SK-N-SH (cell line): ENCODE data around the gene CAP2.

Experiments
- CTCF ChIP-seq: fragments of 200-600 bp; sonication (generic); IDR thresholded peaks from 2 replicates; pipeline ENCODE4 v1.6.1; 2017; ENCODE audit warnings: antibody characterized with exemption, mild to moderate bottlenecking, moderate library complexity
- GATA2 ChIP-seq: sonication (generic); formaldehyde crosslinking; IDR thresholded peaks from 2 replicates; pipeline ENCODE4 v1.5.0; 2020; ENCODE audit warnings: mild to moderate bottlenecking, missing genetic modification reagents
- NFIC ChIP-seq: IDR thresholded peaks from 2 replicates; pipeline ENCODE4 v1.4.0; 2012; ENCODE audit warnings: borderline replicate concordance
- PBX3 ChIP-seq: IDR thresholded peaks from 2 replicates; pipeline ENCODE4; 2012
- POLR2AphosphoS5 ChIP-seq: IDR thresholded peaks from 2 replicates; pipeline ENCODE4 v1.6.1; 2012; ENCODE audit warnings: low read depth, low read length
- RAD21 ChIP-seq: IDR thresholded peaks from 2 replicates; pipeline ENCODE4 v1.6.1; 2012; ENCODE audit warnings: mild to moderate bottlenecking, low read length
- REST ChIP-seq: IDR thresholded peaks from 2 replicates; pipeline ENCODE4 v1.6.1; 2012; ENCODE audit warnings: mild to moderate bottlenecking, low read depth, low read length, moderate library complexity
- RFX5 ChIP-seq: IDR thresholded peaks from 2 replicates; pipeline ENCODE4 v1.6.1; 2012; ENCODE audit warnings: mild to moderate bottlenecking, improper control_type of control experiment, low read length
- SIN3A ChIP-seq: IDR thresholded peaks from 2 replicates; pipeline ENCODE4 v1.6.1; 2012; ENCODE audit warnings: low read depth, mild to moderate bottlenecking, low read length, moderate library complexity, borderline replicate concordance
- SMC3 ChIP-seq: IDR thresholded peaks from 2 replicates; pipeline ENCODE4 v1.6.1; 2012; ENCODE audit warnings: low read depth, low read length, improper control_type of control experiment
- USF1 ChIP-seq: IDR thresholded peaks from 2 replicates; pipeline ENCODE4 v1.4.0; 2012; ENCODE audit warnings: low read depth, borderline replicate concordance

GRCh38 chr6:17358515-17358914 lies 34.9 kb upstream of the CAP2 start:
- TF ChIP-seq PBX3 (no peak), CTCF (no peak), POLR2AphosphoS5 (no peak), REST (no peak), SIN3A (no peak), SMC3 (no peak), RFX5 (no peak), USF1 (no peak), RAD21 (no peak), GATA2 (CRISPR knock-in tag) (no peak), NFIC (no peak)
